KMS-11 (cell line): Measurements from ENCODE around the gene WAC.
A peak's percentile ranks its signal among the peaks of the same experiment; 100 is the strongest.
"Not testable (repeated sequence)": the region's sequence is repeated elsewhere in the genome, so short reads cannot be mapped to it uniquely, and the experiment has no call there.

Source experiments
- H2AFZ ChIP-seq: fragments of 200-600 bp; sonication (generic); 2 replicates; pipeline ENCODE4 v1.6.1; 2016; ENCODE audit warnings: antibody characterized with exemption, mixed run types, low read depth
- H3K27ac ChIP-seq: fragments of 200-600 bp; sonication (generic); 2 replicates; pipeline ENCODE4 v1.6.1; 2016; ENCODE audit warnings: mild to moderate bottlenecking, mixed run types
- H3K27me3 ChIP-seq: fragments of 200-600 bp; sonication (generic); 2 replicates; pipeline ENCODE4 v1.6.1; 2017; ENCODE audit warnings: mild to moderate bottlenecking, low read depth, mixed run types, moderate library complexity; ENCODE audit not compliant: insufficient read depth
- H3K36me3 ChIP-seq: fragments of 200-600 bp; sonication (generic); 2 replicates; pipeline ENCODE4 v1.6.1; 2017; ENCODE audit warnings: mild to moderate bottlenecking, mixed run types; ENCODE audit not compliant: insufficient read depth
- H3K4me1 ChIP-seq: fragments of 200-600 bp; sonication (generic); 2 replicates; pipeline ENCODE4 v1.6.1; 2016; ENCODE audit warnings: mild to moderate bottlenecking, low read depth, mixed run types; ENCODE audit not compliant: poor library complexity, severe bottlenecking
- H3K4me2 ChIP-seq: fragments of 200-600 bp; sonication (generic); 2 replicates; pipeline ENCODE4 v1.7.0; 2016; ENCODE audit warnings: mild to moderate bottlenecking, mixed run types
- H3K4me3 ChIP-seq: fragments of 200-600 bp; sonication (generic); IDR thresholded peaks from 2 replicates; pipeline ENCODE4 v1.6.1; 2017; ENCODE audit warnings: low read depth, low read length, mixed read lengths; ENCODE audit not compliant: insufficient read depth
- H3K79me2 ChIP-seq: fragments of 200-600 bp; sonication (generic); 2 replicates; pipeline ENCODE4 v1.6.1; 2016; ENCODE audit warnings: low read depth, mixed run types; ENCODE audit not compliant: insufficient read depth
- H3K9ac ChIP-seq: fragments of 200-600 bp; sonication (generic); 2 replicates; pipeline ENCODE4 v1.6.1; 2016; ENCODE audit warnings: mild to moderate bottlenecking, mixed run types
- H4K20me1 ChIP-seq: fragments of 200-600 bp; sonication (generic); 2 replicates; pipeline ENCODE4 v1.6.1; 2016; ENCODE audit warnings: mild to moderate bottlenecking, mixed run types; ENCODE audit not compliant: insufficient read depth
- TF ChIP-seq, protein P1 (sequence below): fragments of 200-600 bp; sonication (generic); conservative IDR thresholded peaks from 2 replicates; pipeline ENCODE4 v1.6.1; 2017; ENCODE audit warnings: low read depth, mild to moderate bottlenecking, antibody characterized with exemption, low read length, moderate library complexity, mixed read lengths

WAC gene, protein sequence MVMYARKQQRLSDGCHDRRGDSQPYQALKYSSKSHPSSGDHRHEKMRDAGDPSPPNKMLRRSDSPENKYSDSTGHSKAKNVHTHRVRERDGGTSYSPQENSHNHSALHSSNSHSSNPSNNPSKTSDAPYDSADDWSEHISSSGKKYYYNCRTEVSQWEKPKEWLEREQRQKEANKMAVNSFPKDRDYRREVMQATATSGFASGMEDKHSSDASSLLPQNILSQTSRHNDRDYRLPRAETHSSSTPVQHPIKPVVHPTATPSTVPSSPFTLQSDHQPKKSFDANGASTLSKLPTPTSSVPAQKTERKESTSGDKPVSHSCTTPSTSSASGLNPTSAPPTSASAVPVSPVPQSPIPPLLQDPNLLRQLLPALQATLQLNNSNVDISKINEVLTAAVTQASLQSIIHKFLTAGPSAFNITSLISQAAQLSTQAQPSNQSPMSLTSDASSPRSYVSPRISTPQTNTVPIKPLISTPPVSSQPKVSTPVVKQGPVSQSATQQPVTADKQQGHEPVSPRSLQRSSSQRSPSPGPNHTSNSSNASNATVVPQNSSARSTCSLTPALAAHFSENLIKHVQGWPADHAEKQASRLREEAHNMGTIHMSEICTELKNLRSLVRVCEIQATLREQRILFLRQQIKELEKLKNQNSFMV

DNA sequence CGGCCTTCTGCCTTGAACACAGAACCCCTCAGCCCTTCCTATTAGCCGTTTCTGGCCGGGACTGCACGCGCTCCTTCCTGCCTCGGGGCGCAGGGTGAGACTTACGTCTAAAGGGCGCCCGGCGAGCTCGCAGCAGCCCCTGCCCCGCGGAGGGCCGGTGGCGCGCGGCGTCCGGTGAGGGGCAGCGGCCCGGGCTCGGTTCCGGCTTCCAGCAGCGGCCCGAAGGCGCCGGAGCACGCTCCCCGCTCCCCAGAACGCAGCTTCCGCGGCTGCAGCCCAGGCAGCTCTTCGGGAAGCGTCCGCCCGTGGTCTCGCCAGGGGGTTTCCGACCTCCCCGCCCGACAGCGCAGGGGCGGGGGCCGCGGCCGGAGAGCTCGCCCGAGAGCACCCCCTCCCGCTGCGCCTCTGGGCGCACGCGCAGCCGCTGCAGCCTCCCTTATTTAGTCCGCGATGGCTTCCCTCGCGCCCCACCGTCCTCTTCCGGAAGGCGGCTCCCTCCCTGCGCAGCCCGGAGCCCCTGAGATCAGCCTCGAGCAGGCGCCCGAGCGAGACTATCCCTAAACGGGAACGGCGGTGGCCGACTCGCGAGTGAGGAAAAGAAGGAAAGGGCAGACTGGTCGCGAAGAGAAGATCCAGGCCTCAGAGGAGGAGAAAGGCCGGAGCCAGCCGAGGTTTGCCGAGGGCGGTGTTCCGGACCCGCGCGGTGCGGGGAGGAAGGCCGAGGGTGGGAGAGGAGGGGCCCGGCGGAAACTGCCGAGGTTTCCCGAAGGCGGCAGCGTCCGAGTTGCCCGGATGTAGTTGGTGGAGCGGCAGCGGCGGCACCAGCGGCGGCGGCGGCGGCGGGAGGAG lies at the start of gene WAC:
TSS of gene WAC (plus strand) at position 782 of the 849 bp plus-strand sequence. CDS start 462 bp downstream, outside the sequence.
- Histone ChIP-seq H3K9ac (peak within 1 kb of the TSS; percentile 99), H2AFZ (peak within 1 kb of the TSS; percentile 85), H3K4me2 (peak within 1 kb of the TSS; percentile 72), H4K20me1 (0 out of 2 replicates have a peak, but pooled peaks cover 16% of the 10 kb centered on the region), H3K27ac (peak within 1 kb of the TSS; percentile 99), H3K27me3 (no peaks in the 10 kb centered on the region), H3K79me2 (peaks cover 51% of the 10 kb centered on the region), H3K4me1 (peaks cover 43% of the 10 kb centered on the region), H3K4me3 (no peak within 1 kb of the TSS), H3K36me3 (peaks cover 24% of the 10 kb centered on the region; the same call in 1 of the 2 replicates)
- TF ChIP-seq, protein P1, sequence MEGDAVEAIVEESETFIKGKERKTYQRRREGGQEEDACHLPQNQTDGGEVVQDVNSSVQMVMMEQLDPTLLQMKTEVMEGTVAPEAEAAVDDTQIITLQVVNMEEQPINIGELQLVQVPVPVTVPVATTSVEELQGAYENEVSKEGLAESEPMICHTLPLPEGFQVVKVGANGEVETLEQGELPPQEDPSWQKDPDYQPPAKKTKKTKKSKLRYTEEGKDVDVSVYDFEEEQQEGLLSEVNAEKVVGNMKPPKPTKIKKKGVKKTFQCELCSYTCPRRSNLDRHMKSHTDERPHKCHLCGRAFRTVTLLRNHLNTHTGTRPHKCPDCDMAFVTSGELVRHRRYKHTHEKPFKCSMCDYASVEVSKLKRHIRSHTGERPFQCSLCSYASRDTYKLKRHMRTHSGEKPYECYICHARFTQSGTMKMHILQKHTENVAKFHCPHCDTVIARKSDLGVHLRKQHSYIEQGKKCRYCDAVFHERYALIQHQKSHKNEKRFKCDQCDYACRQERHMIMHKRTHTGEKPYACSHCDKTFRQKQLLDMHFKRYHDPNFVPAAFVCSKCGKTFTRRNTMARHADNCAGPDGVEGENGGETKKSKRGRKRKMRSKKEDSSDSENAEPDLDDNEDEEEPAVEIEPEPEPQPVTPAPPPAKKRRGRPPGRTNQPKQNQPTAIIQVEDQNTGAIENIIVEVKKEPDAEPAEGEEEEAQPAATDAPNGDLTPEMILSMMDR: 0 out of 2 replicates have a peak, but pooled peaks have one; percentile 14

DNA sequence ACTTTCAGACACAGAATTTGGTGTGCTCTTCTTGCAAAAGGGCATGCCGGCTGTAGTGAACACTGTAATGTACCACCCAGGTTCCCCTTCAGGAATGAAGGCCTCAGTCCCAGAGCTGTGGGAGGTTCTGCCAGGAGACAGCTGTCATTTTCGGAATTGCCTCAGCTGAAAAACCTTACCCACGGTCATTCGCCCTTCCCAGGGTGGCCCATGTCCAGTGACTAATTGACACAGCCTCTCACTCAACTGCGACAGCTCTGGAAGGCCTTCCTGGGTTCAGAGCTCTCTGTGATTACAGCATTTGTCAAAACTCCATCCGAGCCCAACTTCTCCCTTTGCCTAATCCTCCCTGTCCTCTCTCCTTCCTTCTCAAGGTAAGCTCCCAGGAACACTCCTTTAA lies 43.7 kb upstream of the WAC start:
- Histone ChIP-seq H3K27me3 (no peaks in the 10 kb centered on the region), H3K4me3 (no peak overlapping the region), H3K4me2 (no peak overlapping the region), H3K27ac (no peak overlapping the region), H4K20me1 (no peaks in the 10 kb centered on the region), H2AFZ (no peak overlapping the region), H3K79me2 (no peaks in the 10 kb centered on the region), H3K36me3 (no peaks in the 10 kb centered on the region), H3K9ac (no peak overlapping the region), H3K4me1 (no peaks in the 10 kb centered on the region)
- TF ChIP-seq, protein P1: no peak

DNA sequence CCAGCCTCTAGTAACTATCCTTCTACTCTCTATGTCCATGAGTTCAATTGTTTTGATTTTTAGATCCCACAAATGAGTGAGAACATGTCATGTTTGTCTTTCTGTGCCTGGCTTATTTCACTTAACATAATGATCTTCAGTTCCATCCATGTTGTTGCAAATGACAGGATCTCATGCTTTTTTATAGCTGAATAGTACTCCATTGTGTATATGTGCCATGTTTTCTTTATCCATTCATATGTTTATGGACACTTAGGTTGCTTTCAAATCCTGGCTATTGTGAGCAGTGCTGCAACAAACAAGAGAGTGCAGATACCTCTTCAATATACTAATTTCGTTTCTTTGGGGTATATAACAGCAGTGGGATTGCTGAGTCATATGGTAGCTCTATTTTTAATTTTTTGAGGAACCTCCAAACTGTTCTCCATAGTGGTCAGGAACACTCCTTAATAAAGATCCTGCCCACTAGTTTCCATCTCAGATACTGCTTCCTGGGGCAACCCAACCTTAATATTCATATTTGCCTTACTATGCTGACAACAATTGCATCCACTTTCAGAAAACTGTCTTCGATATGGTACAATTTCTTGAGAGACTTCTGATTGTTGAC lies 42.6 kb upstream of the WAC start:
- H3K79me2 ChIP-seq, H3K27ac ChIP-seq, H3K4me2 ChIP-seq, H3K4me3 ChIP-seq, H4K20me1 ChIP-seq, H3K27me3 ChIP-seq, H2AFZ ChIP-seq, H3K9ac ChIP-seq, H3K36me3 ChIP-seq, H3K4me1 ChIP-seq: not testable (repeated sequence)

DNA sequence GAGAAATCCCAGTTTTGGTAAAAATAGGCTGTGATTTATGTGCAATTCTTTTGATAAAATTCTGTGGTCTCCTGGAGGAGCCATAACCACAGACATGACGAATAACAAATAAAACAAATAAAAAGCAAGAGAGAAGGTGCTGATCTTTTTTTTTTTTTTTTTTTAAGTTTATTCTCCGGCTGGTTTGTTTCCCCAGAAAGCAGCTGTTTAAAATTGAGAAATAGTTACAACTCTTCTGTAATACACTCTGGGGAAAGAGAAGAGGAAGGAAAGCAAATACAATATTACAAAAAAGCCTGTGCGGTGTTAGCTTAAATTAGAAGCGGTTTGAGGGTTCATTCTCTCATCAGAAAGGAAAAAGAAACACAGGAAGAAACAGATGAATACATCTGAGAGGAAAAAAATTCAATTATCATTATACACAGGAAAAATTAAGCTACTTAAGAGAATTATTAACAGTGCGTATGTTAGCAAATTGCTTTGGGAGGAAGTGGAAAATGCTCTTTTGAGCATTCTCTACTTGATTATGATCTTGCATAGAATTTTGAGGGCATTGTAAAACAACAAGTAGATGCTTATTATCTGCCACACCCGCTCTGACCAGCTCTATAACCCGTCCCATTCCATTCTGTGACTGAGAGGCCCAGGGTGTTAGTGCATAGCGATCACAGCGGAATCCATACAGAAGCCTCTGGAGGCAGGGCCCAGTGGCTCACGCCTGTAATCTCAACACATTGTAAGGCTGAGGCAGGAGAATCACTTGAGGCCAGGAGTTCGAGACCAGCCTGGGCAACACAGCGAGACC lies 40.6 kb upstream of the WAC start:
- H3K4me2 ChIP-seq: no peak overlapping the region
- TF ChIP-seq, protein P1: no peak
- H4K20me1 ChIP-seq: no peaks in the 10 kb centered on the region
- no peaks in the 10 kb centered on the region for H3K79me2 ChIP-seq
- H3K36me3 ChIP-seq: no peaks in the 10 kb centered on the region
- H3K27me3 ChIP-seq: no peaks in the 10 kb centered on the region
- no peak overlapping the region for H3K9ac ChIP-seq
- H2AFZ ChIP-seq: no peak overlapping the region
- no peaks in the 10 kb centered on the region for H3K4me1 ChIP-seq
- no peak overlapping the region for H3K4me3 ChIP-seq
- H3K27ac ChIP-seq: no peak overlapping the region
